ENCODE results near the gene PDF.
"Not testable (repeated sequence)": the region's sequence is repeated elsewhere in the genome, so short reads cannot be mapped to it uniquely, and the experiment has no call there.

Gene PDF

DNA sequence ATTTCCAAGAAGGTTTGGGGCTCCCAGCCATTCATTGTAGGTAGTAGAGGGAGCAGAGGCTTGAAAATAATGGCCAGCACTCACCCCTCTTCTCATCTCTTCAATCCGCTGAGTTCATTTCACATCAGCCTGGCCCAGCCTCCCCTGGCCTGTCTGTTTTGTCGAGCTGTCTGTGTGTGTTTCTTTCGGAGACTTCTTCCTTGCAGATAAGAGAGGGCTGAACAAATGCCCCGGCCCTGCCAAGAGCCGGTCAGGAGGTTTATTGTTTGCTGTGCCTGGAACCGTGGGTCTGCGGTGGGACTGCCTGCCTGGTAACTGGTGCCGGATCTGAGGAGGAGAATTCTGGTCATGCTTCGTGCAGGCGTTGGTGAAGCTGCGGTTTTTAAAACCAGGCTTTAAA is 15.9 kb downstream of the PDF start:
- no peak for DNase-seq

DNA sequence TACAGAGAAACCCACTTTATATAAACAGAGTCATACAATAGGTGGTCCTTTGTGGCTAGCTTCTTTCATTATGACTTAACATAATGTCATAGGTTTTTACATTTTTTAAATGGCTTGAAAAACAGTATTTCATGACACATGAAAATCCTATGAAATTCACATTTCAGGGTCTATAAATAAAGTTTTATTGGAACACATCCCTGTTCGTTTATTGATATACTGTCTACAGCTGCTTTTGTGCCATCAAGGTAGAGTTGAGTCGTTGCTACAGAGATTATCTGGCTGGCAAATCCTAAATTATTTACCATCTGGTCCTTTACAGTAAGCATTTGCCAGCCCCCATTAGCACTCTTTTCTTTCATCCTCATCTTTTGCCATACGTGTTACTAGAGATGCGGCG is 16.9 kb downstream of the PDF start:
- no peak for DNase-seq

DNA sequence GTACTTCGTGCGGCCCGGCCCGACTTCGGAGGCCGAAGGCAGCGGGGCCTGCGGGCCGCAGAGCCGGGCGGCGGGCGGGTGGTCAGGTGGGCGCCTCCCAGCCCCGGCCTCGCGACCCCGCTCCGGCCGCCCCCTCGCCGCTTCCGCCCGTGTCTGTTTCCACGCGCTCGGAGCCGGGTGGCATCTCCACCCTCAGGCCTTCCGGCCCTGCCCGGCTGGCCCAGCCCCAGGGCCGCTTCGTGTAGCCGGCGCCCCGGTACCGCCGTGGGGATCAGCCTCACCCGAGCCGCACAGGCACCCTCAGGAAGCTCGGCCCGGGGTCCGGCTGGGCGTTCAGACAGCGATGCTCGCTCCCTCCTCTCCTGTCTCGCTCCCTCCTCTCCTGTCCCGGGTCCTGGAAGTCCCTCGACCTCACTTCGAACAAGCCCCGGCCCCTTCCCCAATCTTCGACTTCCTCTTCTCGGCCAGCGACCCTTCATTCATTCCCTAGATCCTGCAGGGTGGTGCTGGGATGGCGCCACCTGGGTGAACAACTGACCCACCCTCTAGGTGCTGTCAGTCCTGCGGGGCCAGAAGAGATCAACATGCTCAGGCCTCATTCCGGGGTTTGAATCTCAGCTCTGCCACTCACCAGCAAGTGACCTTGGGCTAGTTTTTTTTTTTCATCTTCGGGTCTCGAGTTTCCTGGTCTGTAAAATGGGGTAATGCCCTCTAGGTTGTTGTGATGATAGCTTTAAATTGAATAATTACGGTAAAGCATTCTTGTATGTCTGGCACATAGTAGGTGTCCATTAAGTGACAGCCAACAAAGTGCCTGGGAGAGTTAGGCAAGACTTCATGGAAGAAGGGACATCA is 18.6 kb downstream of the PDF start:
- peak; percentile 56 for DNase-seq

DNA sequence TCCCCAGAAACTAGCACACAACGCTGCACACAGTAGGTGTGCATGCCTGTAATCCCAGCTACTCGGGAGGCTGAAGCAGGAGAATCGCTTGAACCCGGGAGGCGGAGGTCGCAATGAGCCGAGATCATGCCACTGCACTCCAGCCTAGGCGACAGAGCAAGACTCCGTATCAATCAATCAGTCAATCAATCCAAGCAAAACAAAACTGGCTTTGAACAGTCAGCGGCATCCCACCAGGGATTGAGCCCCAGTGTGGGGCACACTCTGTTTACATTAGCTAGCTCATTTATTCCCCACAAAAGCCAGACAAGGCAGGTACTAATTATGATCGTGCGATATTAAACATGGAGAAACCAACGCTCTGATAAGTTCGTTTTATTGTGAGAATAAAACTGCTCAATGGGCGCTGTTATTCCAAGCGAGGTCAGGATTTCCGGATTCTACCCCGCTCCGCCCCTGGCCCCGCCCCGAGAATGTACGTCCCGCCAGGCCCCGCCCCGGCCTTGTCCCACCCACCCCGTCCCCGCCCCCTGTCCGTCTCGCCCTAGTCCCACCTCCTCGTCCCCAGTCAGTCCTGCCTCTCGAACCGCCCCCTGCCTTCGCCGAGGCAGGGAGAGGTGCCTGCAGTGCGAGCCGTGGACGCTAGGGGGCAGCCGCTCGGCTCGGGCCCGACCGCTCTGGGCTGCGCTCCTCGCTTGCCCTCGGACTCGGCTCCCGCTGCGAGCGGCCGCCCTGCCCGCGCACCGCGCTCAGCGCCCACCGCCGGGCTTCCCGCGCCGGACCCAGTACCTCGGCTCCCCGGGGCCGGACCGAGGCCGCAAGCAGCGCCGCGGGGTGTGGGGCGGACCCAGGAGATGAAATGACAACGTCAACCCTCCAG is 19.5 kb downstream of the PDF start, which contains the start of gene VPS4A:
TSS of gene VPS4A (plus strand) at position 698 of the 880 bp plus-strand sequence. CDS start at position 860, 162 bp downstream.
- peak; percentile 98 for DNase-seq

DNA sequence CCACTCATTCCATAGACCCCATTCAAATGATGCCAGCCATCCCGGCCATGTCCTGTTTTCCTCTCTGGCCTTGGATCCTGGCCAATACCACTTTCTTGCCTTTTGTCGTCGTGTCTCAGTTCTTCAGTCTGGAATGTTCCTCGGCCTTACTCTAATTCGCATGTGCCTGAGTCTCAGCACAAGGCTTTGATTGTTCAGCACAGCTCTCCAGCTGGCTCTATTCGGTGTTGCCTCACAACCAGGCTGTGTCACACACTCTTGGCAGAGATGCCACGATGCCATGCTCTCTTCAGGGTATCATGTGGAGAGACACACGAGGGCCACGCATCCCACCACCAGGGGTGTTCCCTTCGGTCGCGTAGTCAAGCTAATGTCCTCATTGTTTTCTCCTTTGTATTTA is 21.1 kb downstream of the PDF start:
- DNase-seq, result no peak

DNA sequence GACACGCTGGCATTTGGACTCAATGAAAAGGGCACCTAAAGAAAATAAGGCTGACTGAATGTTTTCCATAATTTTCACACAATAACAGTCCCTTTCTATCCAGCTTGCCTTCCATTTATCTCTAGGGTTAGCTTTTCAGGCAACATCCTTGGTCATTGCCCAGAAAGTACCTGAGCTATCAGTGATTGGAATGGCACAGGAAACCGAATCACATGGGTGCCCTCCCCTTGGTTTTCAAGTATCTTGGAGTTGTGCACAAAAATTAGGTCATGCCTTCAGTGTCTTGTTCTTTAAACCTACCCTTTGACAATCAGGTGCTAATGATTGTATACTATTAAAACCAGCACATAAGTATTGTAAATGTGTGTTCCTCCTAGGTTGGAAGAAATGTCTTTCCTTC is 22.5 kb downstream of the PDF start:
- DNase-seq, result no peak

DNA sequence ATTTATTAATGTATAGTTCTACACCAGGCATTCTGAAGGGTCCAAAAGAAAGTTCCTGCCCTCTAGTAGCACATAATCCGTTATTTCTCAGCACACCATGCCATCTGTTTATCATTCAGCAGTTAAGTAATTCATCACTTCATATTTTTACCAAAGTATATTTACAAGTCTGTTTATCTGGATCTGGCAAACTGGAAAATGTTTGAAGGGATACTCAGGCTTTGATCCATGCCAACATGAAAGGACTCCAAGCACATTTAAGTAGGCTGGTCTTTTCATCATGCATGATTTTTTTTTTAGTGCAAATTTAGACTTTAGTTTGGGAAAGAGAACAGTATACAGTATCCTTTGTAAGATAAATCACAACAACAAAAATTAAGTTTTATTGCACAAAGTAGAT is 23.3 kb downstream of the PDF start:
- DNase-seq, result no peak

DNA sequence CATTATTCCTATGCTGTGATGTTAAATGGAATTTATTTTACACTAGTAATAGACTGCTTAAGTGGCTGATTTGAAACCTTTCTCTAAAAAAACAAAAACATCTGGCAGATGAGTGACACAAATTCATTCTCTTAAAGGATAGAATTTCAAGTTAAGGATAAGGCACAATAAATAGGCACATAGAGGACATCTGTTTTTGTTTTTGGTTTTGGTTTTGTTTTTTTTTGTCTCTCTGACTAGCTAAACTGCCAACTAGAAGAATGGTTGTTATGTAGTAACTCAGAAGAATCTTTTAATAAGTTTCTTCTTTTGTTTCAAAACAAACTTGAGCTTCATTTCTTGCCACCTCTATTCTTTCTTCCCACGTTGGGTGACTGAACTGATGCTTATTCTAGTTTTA is 24.4 kb downstream of the PDF start:
- DNase-seq, result no peak

DNA sequence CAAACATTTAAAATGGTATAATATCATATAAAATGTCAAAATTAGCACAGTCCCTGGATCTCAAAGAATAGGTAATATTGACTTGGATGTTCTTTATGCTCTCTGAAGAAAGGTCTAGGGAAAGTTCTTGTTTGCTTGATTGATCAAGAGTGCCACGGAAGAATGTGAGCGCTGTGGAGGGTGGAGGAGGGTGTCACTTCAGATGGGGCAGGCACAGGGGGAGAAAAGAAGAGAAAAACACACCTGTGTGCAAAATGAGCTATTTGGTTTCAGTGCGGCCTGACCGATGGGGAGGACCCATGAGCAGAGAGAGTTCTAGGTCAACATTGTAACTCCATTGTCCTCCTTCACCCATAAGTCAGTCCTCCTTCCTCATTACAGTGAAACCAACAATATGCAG is 28.1 kb downstream of the PDF start:
- DNase-seq, result no peak

DNA sequence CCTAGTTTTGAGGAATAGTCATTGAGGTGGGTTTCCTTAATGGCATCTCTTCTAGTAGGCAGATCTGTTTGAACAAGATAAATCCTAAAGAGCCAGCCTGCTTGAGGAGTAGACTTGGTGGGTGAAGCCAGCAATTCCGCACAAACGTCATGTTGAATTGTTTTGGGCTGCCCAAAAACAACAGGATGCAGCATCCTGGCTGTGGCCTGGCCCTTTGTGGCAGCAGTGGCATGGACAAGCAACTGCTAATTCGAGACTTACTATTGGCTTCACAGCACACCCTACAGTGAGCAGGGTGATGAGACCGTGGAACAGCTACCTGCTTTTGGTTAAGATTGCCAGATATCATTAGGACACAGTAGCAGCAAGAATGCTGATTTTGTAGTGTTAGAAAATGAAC is 28.5 kb downstream of the PDF start:
- no peak for DNase-seq

DNA sequence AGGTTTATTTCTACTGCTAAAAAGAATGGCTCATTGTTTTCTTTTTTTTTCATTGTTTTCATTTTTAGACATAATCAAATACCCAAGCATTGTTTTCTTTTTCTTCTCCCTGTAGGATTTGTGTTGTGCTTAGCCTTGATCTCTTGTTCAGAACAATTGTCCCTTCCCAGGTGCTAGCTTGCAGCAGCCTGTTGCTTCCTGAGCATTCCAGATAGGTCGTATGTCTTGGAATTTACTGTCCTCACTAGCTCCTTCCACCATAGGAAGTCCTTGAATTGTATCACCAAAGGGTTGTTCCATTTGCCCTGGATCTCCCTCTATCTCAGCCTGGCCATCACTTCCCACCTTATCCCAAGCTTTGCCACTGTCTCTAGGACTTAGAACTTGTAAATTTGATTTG is 29.2 kb downstream of the PDF start:
- DNase-seq, result no peak

DNA sequence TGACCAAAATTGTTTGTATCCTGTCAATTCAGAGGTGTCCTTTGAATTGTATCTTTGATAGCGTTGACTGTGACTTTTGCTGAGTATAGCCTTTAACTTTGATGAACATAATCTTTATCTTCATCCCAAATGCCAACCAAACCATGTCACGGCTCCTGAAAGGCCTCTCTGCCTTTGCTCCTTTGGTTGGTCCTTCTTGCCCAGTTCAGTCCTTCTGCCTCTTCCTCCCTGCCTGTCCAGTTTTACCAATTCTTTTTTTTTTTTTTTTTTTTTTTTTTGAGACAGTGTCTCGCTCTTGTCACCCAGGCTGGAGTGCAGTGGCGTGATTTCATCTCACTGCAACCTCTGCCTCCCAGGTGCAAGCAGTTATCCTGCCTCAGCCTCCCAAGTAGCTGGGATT is 32.1 kb downstream of the PDF start:
- DNase-seq, result no peak

DNA sequence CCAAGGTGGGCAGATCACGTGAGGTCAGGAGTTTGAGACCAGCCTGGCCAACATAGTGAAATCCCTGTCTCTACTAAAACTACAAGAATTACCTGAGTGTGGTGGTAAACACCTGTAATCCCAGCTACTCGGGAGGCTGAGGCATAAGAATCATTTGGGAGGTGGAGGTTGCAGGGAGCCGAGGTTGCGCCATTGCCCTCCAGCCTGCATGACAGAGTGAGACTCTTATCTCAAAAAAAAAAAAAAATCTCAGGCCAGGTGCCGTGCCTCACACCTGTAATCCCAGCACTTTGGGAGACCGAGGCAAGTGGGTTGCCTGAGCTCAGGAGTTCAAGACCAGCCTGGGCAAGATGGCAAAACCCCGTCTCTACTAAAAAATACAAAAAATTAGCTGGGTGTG is 33.6 kb downstream of the PDF start:
- DNase-seq, result not testable (repeated sequence)

DNA sequence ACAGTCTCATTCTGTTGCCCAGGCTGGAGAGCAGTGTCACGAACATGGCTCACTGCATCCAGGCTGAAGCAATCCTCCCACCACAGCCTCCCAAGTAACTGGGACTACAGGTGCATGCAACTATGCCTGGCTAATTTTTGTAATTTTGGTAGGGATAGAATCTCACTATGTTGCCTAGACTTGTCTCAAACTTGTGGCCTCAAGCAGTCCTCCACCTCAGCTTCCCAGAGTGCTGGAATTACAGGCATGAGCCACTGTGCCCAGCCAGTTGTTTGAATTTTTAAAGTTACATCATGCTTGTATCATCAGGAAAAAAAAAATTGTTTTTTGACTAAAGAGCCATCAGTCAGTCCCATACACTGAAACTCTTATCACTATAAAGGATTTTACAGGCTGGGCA is 36.3 kb downstream of the PDF start:
- DNase-seq, result no peak

DNA sequence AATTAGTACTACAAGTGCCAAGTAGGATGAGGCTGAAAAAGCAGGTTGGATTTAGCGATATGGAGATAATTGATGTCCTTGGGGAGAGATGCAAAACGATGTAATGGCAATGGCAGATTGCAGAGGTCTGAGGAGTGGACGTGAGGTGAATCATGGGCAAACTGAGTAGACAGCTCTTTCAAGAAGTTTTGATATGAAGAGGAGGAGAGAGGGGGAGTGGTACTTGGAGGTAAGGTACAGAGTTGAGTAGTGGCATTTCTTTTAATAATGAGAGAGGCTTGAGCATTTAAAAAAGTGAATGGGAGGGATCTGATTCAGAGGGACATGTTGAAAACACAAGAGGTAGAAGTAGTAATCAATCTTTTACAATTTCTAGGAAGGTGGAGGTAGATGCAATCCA is 37.0 kb downstream of the PDF start:
- peak; percentile 31 for DNase-seq

DNA sequence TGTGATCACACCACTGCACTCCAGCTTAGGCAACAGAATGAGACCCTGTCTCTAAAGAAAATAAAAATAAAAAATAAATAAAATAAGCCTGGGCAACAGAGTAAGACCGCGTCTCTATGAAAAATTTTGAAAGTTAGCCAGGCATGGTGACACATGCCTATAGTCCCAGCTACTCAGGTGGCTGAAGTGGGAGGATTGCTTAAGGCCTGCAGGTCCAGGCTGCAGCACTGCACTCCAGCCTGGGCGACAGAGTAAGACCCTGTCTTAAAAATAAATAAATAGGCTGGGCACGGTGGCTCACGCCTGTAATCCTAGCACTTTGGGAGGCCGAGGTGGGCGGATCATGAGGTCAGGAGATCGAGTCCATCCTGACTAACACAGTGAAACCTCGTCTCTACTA is 38.7 kb downstream of the PDF start:
- not testable (repeated sequence) for DNase-seq

DNA sequence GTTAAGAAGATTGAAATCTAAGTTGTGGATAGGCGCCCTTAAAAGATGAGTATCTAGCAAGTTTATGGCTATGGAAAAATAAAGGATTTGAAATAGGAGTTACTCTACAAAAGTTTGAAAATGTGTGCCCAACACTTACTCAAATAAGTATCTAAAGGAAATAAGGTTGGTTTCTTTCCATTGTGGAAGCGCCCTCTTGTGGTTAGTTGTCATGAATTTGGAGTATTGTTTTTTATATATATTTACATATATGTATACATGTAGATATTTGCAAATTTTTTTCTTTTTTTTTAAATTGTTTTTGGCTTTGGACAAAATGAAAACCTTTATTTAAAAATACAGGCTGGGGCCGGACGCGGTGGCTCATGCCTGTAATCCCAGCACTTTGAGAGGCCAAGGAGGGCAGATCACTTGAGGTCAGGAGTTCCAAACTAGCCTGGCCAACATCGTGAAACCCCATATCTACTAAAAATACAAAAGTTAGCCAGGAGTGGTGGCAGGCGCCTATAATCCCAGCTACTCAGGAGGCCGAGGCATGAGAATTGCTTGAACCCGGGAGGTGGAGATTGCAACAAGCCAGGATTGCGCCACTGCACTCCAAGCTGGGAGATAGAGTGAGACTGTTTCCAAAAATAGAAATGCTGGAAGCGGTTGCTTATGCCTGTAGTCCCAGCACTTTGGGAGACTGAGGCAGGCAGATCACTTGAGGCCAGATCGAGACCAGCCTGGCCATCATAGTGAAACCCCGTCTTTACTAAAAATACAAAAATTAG is 43.3 kb downstream of the PDF start:
- peak; percentile 67 for DNase-seq

DNA sequence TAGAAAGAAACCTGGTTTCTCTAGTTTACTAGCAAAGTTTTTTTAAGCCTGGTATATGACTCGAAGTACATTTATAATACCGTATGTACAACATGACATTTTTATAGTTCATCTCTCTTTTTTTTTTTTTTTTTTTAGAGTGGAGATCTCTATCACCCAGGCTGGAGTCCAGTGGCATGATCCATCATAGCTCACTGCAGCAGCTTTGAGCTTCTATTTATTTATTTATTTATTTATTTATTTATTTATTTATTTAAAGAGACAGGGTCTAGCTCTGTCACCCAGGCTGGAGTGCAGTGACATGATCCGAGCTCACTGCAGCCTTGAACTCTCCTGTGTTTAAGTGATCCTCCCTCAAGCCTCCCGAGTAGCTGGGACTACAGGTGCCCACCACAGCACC is 45.1 kb downstream of the PDF start:
- no peak for DNase-seq

DNA sequence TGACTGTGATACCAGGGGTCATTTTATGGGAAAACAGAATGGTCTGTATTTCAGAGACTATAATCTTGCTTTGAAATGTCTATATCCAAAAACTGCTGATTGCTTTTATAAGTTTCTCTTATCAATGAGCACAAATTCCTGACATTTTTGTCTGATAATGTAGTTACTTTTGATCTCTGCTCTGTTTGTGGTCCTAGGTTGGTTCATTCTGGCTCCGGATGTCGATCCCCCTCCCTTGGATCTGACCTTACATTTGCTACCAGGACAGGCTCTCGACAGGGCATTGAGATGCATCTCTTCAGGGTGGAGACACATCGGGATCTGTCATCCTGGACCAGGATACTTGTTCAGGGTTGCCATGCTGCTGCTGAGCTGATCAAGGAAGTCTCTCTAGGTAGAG is 46.5 kb downstream of the PDF start:
- no peak for DNase-seq

DNA sequence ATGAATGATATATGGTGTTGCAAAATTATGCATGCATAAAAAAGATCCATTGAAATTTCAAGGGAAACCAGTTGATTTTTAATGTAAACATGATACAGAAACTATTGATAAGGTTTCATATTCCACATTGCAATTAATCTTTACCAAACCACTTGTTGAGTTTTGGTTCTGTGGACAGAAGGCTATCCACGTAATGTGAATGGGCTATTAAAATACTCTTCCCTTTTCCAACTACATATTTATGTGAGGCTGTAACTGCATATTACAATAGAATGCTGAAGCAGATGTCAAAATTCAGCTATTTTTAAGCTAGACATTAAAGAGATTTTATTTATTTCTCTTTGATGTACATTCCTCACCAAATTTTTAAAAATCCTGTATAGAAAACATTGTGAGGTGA is 53.0 kb downstream of the PDF start:
- no peak for DNase-seq

All from activated CD4-positive, alpha-beta T cell treated with anti-CD3 and anti-CD28 coated beads, Interleukin-2, Interleukin-6, amounts not matched to agents 100 ng/mL and 50 ng/mL, durations not matched to agents 16 hours and 8 hours (primary cell).